WTC11 (cell line): ENCODE data around the gene RDH11. TPM values are rescaled to one million over a fixed set of nuclear protein-coding genes. Genes with fewer than 3 reads are reported as not detected.

ENCODE experiments used
- ATAC-seq: fragments of 200-7000 bp; cut with Tn5 transposase; 2 replicates; pipeline ENCODE4 v1.10.0; 2021; ENCODE audit warnings: mild to moderate bottlenecking, moderate library complexity
- CTCF ChIA-PET: fragments of 300-600 bp; sonication (Branson Sonifier 250); formaldehyde crosslinking; loops from one replicate; lab custom pipeline; 2021; ENCODE audit warnings: antibody characterized with exemption; lab: Charles Lee
- POLR2A ChIA-PET: fragments of 350-600 bp; sonication (Branson Sonifier 250); formaldehyde crosslinking; loops from one replicate; lab custom pipeline; 2021; ENCODE audit warnings: antibody characterized with exemption; lab: Charles Lee
- DNase-seq: peaks from one replicate; pipeline ENCODE4 v3.0.0; 2021; ENCODE audit warnings: low spot score
- H3K27ac Mint-ChIP-seq: 2 replicates; pipeline ENCODE4 v1.8.0; 2021; ENCODE audit warnings: mixed read lengths
- H3K27me3 Mint-ChIP-seq: 2 replicates; pipeline ENCODE4 v1.8.0; 2021; ENCODE audit warnings: low read depth, mild to moderate bottlenecking, moderate library complexity, mixed read lengths
- H3K36me3 Mint-ChIP-seq: 2 replicates; pipeline ENCODE4 v1.8.0; 2021; ENCODE audit warnings: mixed read lengths
- H3K4me1 Mint-ChIP-seq: 2 replicates; pipeline ENCODE4 v1.8.0; 2022; ENCODE audit warnings: mixed read lengths
- H3K4me3 Mint-ChIP-seq: 2 replicates; pipeline ENCODE4 v1.8.0; 2021; ENCODE audit warnings: mild to moderate bottlenecking, moderate library complexity, mixed read lengths
- H3K9me3 Mint-ChIP-seq: 2 replicates; pipeline ENCODE4 v1.8.0; 2021; ENCODE audit warnings: mixed read lengths
- CREB1 ChIP-seq: sonication (generic); formaldehyde crosslinking; IDR thresholded peaks from 2 replicates; pipeline ENCODE4 v1.8.0; 2023; ENCODE audit warnings: mild to moderate bottlenecking, missing genetic modification reagents
- CTCF ChIP-seq: fragments of 200-600 bp; IDR thresholded peaks from 2 replicates; pipeline ENCODE4 v1.8.0; 2022; ENCODE audit warnings: antibody characterized with exemption
- ELF4 ChIP-seq: sonication (generic); formaldehyde crosslinking; IDR thresholded peaks from 2 replicates; pipeline ENCODE4 v1.8.1; 2022; ENCODE audit warnings: low read depth, mild to moderate bottlenecking, moderate library complexity, missing genetic modification reagents
- FOXJ3 ChIP-seq: sonication (generic); formaldehyde crosslinking; IDR thresholded peaks from 2 replicates; pipeline ENCODE4 v1.9.0; 2021; ENCODE audit warnings: missing genetic modification reagents, mild to moderate bottlenecking, borderline replicate concordance
- FOXP1 ChIP-seq: sonication (generic); formaldehyde crosslinking; IDR thresholded peaks from 2 replicates; pipeline ENCODE4 v1.8.0; 2022; ENCODE audit warnings: missing genetic modification reagents, mild to moderate bottlenecking, moderate library complexity, borderline replicate concordance
- GRHL2 ChIP-seq: fragments of 250-450 bp; sonication (Bioruptor Pico); IDR thresholded peaks from 2 replicates; pipeline ENCODE4 v1.8.0; 2022; ENCODE audit warnings: mild to moderate bottlenecking, moderate library complexity; ENCODE audit not compliant: insufficient replicate concordance, severe bottlenecking
- GTF2I ChIP-seq: fragments of 250-450 bp; sonication (Bioruptor Pico); conservative IDR thresholded peaks from 2 replicates; pipeline ENCODE4 v1.4.0; 2021; ENCODE audit warnings: mild to moderate bottlenecking
- HMGA2 ChIP-seq: fragments of 250-450 bp; sonication (Bioruptor Pico); IDR thresholded peaks from 2 replicates; pipeline ENCODE4 v1.4.0; 2021; ENCODE audit warnings: mild to moderate bottlenecking, moderate library complexity
- JAZF1 ChIP-seq: fragments of 250-450 bp; sonication (Bioruptor Pico); IDR thresholded peaks from 2 replicates; pipeline ENCODE4 v1.9.0; 2021; ENCODE audit warnings: moderate library complexity, mild to moderate bottlenecking, inconsistent platforms
- MYBL2 ChIP-seq: sonication (generic); formaldehyde crosslinking; IDR thresholded peaks from 2 replicates; pipeline ENCODE4 v1.8.1; 2023; ENCODE audit warnings: mild to moderate bottlenecking, moderate library complexity, missing genetic modification reagents
- NFYB ChIP-seq: sonication (generic); formaldehyde crosslinking; conservative IDR thresholded peaks from 2 replicates; pipeline ENCODE4 v1.8.0; 2022; ENCODE audit warnings: low read depth, missing genetic modification reagents
- NR3C1 ChIP-seq: sonication (generic); formaldehyde crosslinking; conservative IDR thresholded peaks from 2 replicates; pipeline ENCODE4 v1.8.1; 2023; ENCODE audit warnings: low read depth, mild to moderate bottlenecking, missing genetic modification reagents
- PRRX2 ChIP-seq: fragments of 250-450 bp; sonication (Bioruptor Pico); IDR thresholded peaks from 2 replicates; pipeline ENCODE4 v1.8.0; 2021; ENCODE audit warnings: mild to moderate bottlenecking
- TEAD4 ChIP-seq: sonication (generic); formaldehyde crosslinking; IDR thresholded peaks from 2 replicates; pipeline ENCODE4 v1.8.0; 2022; ENCODE audit warnings: mild to moderate bottlenecking, missing genetic modification reagents
- ZNF416 ChIP-seq: fragments of 250-450 bp; sonication (Bioruptor Pico); IDR thresholded peaks from 2 replicates; pipeline ENCODE4 v1.9.0; 2021; ENCODE audit warnings: mild to moderate bottlenecking, inconsistent platforms
- total RNA-seq: library from RNA; stranded (reverse); gene quantifications from 3 replicates; pipeline ENCODE4 v1.2.3, GENCODE V29; 2021
- TF ChIP-seq, protein P1 (sequence below): fragments of 250-450 bp; sonication (Bioruptor Pico); IDR thresholded peaks from 2 replicates; pipeline ENCODE4 v1.9.0; 2021; ENCODE audit warnings: mild to moderate bottlenecking, borderline replicate concordance
- TF ChIP-seq, protein P2 (sequence below): sonication (generic); formaldehyde crosslinking; IDR thresholded peaks from 2 replicates; pipeline ENCODE4 v1.8.0; 2023; ENCODE audit warnings: mild to moderate bottlenecking, missing genetic modification reagents
- TF ChIP-seq, protein P3 (sequence below): sonication (generic); formaldehyde crosslinking; IDR thresholded peaks from 2 replicates; pipeline ENCODE4 v1.8.1; 2022; ENCODE audit warnings: low read depth, mild to moderate bottlenecking, moderate library complexity, missing genetic modification reagents, borderline replicate concordance
- TF ChIP-seq, protein P4 (sequence below): sonication (generic); formaldehyde crosslinking; IDR thresholded peaks from 2 replicates; pipeline ENCODE4 v1.8.0; 2023; ENCODE audit warnings: missing genetic modification reagents
- TF ChIP-seq, protein P5 (sequence below): sonication (generic); formaldehyde crosslinking; IDR thresholded peaks from 2 replicates; pipeline ENCODE4 v1.8.1; 2023; ENCODE audit warnings: mild to moderate bottlenecking, missing genetic modification reagents, moderate library complexity

RDH11 gene
- total RNA-seq, 1 experiment from 2014 or later = 103 TPM

GRCh38 chr14:67744046-67744445 lies 48.5 kb upstream of the RDH11 start (continued):
- TF ChIP-seq, protein P1, sequence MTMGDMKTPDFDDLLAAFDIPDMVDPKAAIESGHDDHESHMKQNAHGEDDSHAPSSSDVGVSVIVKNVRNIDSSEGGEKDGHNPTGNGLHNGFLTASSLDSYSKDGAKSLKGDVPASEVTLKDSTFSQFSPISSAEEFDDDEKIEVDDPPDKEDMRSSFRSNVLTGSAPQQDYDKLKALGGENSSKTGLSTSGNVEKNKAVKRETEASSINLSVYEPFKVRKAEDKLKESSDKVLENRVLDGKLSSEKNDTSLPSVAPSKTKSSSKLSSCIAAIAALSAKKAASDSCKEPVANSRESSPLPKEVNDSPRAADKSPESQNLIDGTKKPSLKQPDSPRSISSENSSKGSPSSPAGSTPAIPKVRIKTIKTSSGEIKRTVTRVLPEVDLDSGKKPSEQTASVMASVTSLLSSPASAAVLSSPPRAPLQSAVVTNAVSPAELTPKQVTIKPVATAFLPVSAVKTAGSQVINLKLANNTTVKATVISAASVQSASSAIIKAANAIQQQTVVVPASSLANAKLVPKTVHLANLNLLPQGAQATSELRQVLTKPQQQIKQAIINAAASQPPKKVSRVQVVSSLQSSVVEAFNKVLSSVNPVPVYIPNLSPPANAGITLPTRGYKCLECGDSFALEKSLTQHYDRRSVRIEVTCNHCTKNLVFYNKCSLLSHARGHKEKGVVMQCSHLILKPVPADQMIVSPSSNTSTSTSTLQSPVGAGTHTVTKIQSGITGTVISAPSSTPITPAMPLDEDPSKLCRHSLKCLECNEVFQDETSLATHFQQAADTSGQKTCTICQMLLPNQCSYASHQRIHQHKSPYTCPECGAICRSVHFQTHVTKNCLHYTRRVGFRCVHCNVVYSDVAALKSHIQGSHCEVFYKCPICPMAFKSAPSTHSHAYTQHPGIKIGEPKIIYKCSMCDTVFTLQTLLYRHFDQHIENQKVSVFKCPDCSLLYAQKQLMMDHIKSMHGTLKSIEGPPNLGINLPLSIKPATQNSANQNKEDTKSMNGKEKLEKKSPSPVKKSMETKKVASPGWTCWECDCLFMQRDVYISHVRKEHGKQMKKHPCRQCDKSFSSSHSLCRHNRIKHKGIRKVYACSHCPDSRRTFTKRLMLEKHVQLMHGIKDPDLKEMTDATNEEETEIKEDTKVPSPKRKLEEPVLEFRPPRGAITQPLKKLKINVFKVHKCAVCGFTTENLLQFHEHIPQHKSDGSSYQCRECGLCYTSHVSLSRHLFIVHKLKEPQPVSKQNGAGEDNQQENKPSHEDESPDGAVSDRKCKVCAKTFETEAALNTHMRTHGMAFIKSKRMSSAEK (CRISPR knock-in tag) = no peak

GRCh38 chr14:67738740-67739504 lies 43.4 kb upstream of the RDH11 start:
- CTCF ChIA-PET = no interaction called here
- H3K4me3 Mint-ChIP-seq = no peak overlapping the region
- no peak overlapping the region for H3K27ac Mint-ChIP-seq

More at GRCh38 chr14:67738740-67739504, 43.4 kb upstream of the RDH11 start:
- DNase-seq = no peak
- POLR2A ChIA-PET = no interaction called here
- no peak for ATAC-seq
- TF ChIP-seq, protein P2, sequence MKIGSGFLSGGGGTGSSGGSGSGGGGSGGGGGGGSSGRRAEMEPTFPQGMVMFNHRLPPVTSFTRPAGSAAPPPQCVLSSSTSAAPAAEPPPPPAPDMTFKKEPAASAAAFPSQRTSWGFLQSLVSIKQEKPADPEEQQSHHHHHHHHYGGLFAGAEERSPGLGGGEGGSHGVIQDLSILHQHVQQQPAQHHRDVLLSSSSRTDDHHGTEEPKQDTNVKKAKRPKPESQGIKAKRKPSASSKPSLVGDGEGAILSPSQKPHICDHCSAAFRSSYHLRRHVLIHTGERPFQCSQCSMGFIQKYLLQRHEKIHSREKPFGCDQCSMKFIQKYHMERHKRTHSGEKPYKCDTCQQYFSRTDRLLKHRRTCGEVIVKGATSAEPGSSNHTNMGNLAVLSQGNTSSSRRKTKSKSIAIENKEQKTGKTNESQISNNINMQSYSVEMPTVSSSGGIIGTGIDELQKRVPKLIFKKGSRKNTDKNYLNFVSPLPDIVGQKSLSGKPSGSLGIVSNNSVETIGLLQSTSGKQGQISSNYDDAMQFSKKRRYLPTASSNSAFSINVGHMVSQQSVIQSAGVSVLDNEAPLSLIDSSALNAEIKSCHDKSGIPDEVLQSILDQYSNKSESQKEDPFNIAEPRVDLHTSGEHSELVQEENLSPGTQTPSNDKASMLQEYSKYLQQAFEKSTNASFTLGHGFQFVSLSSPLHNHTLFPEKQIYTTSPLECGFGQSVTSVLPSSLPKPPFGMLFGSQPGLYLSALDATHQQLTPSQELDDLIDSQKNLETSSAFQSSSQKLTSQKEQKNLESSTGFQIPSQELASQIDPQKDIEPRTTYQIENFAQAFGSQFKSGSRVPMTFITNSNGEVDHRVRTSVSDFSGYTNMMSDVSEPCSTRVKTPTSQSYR (CRISPR knock-in tag) = no peak
- TF ChIP-seq JAZF1 (CRISPR knock-in tag) (no peak), FOXP1 (CRISPR knock-in tag) (no peak), NFYB (CRISPR knock-in tag) (no peak), NR3C1 (no peak), MYBL2 (CRISPR knock-in tag) (no peak), HMGA2 (CRISPR knock-in tag) (no peak), ELF4 (CRISPR knock-in tag) (no peak), ZNF416 (CRISPR knock-in tag) (no peak), PRRX2 (CRISPR knock-in tag) (no peak), CTCF (no peak), GRHL2 (CRISPR knock-in tag) (no peak), CREB1 (CRISPR knock-in tag) (no peak), GTF2I (no peak), FOXJ3 (CRISPR knock-in tag) (no peak), TEAD4 (CRISPR knock-in tag) (no peak)
- TF ChIP-seq, protein P3, sequence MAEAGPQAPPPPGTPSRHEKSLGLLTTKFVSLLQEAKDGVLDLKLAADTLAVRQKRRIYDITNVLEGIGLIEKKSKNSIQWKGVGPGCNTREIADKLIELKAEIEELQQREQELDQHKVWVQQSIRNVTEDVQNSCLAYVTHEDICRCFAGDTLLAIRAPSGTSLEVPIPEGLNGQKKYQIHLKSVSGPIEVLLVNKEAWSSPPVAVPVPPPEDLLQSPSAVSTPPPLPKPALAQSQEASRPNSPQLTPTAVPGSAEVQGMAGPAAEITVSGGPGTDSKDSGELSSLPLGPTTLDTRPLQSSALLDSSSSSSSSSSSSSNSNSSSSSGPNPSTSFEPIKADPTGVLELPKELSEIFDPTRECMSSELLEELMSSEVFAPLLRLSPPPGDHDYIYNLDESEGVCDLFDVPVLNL = no peak
- TF ChIP-seq, protein P4, sequence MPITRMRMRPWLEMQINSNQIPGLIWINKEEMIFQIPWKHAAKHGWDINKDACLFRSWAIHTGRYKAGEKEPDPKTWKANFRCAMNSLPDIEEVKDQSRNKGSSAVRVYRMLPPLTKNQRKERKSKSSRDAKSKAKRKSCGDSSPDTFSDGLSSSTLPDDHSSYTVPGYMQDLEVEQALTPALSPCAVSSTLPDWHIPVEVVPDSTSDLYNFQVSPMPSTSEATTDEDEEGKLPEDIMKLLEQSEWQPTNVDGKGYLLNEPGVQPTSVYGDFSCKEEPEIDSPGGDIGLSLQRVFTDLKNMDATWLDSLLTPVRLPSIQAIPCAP (CRISPR knock-in tag) = no peak
- TF ChIP-seq, protein P5, sequence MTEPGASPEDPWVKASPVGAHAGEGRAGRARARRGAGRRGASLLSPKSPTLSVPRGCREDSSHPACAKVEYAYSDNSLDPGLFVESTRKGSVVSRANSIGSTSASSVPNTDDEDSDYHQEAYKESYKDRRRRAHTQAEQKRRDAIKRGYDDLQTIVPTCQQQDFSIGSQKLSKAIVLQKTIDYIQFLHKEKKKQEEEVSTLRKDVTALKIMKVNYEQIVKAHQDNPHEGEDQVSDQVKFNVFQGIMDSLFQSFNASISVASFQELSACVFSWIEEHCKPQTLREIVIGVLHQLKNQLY (CRISPR knock-in tag) = no peak
- no peaks in the 10 kb centered on the region for H3K36me3 Mint-ChIP-seq
- H3K9me3 Mint-ChIP-seq = no peaks in the 10 kb centered on the region
- H3K4me1 Mint-ChIP-seq = peaks cover 8% of the 10 kb centered on the region; the same call in 1 of the 2 replicates
- peaks cover 3% of the 10 kb centered on the region; the same call in 1 of the 2 replicates for H3K27me3 Mint-ChIP-seq
